ENCODE measurements around the gene STK26.
A peak's percentile ranks its signal among the peaks of the same experiment; 100 is the strongest.

STK26 gene

DNA sequence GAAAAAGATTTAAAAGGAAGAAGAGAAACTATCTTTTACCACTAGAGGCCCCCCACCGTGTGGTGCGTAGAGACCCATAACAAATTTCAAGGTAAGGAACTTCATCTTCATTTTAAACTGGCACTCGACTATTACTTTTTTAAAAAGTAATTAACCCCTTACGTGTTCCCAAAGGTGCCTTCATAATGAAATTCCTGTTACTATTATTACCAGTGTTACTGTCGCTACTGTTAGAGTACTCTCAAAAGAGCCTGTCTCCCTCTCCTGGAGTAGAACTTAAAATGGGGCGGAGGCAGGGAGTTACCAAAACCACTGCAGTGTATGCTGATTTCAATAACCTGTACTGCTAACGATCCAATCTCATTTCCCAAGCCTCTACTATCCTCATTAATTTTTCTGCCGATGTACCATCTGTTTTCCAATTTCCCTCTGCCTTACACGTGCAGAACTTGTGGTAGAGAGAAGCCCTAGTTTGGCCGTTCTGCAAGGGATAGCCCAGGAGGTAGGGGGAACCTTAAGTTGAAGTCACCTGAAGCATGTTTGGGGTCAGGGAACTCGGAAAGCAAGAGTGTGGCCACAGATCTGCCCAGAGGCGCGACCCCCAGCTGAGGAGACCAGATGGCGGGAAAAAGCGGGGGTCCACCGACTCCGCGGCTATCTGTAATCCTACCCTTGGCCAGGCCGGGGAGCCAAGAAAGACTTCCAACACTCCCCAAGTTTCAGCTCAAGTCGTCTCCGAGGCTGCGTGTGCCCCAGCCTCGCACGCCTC, 720 bp upstream of the STK26 start:
- TF ChIP-seq, protein P1, sequence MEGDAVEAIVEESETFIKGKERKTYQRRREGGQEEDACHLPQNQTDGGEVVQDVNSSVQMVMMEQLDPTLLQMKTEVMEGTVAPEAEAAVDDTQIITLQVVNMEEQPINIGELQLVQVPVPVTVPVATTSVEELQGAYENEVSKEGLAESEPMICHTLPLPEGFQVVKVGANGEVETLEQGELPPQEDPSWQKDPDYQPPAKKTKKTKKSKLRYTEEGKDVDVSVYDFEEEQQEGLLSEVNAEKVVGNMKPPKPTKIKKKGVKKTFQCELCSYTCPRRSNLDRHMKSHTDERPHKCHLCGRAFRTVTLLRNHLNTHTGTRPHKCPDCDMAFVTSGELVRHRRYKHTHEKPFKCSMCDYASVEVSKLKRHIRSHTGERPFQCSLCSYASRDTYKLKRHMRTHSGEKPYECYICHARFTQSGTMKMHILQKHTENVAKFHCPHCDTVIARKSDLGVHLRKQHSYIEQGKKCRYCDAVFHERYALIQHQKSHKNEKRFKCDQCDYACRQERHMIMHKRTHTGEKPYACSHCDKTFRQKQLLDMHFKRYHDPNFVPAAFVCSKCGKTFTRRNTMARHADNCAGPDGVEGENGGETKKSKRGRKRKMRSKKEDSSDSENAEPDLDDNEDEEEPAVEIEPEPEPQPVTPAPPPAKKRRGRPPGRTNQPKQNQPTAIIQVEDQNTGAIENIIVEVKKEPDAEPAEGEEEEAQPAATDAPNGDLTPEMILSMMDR (IDR thresholded peaks at IDR 0.05; ENCODE audit: extremely low read depth, missing control alignments) = no peak
- DNase-seq (ENCODE audit: low spot score) = no peak

GRCh38 chrX:132023896-132024386, 839 bp downstream of the STK26 start:
- TF ChIP-seq, protein P1 (IDR thresholded peaks at IDR 0.05; ENCODE audit: extremely low read depth, missing control alignments) = no peak
- peak; percentile 25 for DNase-seq (ENCODE audit: low spot score)

DNA sequence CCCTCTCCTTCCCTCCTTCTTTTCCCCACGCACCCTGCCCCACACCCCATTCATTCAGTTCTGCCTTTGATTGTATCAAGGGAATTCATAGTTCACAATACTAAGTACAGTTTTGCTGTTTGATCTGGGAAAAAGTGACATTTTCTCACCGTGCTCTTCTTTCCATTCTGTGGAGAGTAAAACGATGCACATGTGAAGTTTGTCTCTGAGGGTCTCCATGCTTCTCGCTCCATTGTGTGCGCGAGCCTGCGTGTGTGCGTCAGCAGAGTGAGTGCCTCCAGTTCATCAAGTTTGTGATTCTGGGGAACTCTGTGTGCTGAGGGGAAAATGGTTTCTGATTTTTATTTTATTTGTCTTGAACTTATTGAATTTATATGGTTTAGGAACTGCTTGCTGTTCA, 1.9 kb downstream of the STK26 start:
- DNase-seq (ENCODE audit: low spot score) = no peak
- TF ChIP-seq, protein P1 (IDR thresholded peaks at IDR 0.05; ENCODE audit: extremely low read depth, missing control alignments) = no peak

DNA sequence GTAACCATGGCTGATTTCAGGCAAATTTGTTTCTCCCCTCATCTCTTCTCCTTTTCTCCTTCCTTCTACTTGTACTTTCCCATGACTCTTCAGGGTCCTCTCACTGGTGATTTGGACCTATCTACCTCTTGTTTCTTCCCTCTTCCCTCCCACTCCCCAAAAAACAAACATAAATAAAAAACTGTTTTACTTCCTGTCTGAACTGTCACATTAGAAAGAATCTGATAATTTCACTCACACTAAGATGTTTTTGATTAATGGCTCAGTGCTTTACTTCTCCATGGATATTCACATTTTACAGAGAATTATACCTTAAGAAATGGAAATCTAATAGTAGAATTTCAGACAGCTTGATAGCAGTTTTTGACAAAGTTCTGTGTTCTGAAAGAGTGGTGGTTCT, 7.2 kb downstream of the STK26 start:
- TF ChIP-seq, protein P1 (IDR thresholded peaks at IDR 0.05; ENCODE audit: extremely low read depth, missing control alignments) = no peak
- no peak for DNase-seq (ENCODE audit: low spot score)

- no peak for DNase-seq (ENCODE audit: low spot score)
- TF ChIP-seq, protein P1 (IDR thresholded peaks at IDR 0.05; ENCODE audit: extremely low read depth, missing control alignments) = no peak
These were observed 8.8 kb downstream of the STK26 start for GRCh38 chrX:132031867-132032266.

DNA sequence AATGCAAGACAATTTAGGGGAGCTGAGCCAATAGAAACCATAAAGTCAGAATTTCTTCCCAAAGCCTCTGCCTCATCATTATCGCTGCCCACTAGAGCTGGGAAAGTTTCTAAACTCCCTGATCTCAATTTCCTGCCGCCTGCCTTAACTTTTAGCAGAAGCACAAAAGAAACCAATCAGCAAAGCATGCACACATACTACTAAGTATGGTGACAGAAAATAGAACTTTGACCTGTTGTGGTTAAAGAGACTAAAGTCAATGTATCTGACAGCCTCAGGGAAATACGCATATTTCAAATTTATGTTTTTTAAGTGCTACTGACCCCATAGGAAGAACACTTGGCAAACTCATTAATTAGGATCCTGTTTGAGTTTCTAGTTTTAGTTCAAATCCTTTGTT, 10.1 kb downstream of the STK26 start:
- TF ChIP-seq, protein P1 (IDR thresholded peaks at IDR 0.05; ENCODE audit: extremely low read depth, missing control alignments) = no peak
- DNase-seq (ENCODE audit: low spot score) = no peak

DNA sequence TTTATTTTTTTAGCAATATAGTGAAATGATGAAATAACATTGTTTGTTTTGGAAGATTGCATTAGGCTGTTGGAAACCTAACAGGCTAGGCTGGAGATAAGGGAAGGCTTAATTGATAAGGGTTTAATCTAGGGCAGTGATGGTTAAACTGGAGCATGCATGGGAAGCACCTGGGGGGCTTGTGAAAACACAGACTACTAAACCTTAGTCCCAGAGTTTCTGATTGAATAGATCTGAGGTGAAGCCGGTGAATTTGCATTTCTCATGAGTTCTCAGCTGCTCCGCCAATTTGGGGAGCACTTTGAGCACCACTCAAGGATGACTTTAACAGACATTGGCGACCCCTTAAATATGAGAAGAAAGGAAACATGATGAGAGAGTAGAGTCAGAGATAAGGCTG, 11.5 kb downstream of the STK26 start:
- TF ChIP-seq, protein P1 (IDR thresholded peaks at IDR 0.05; ENCODE audit: extremely low read depth, missing control alignments) = no peak
- no peak for DNase-seq (ENCODE audit: low spot score)

All from GM20000 (cell line).